Ovary (tissue), 9 donors: ENCODE data around the gene MKI67. TPM values are rescaled to one million over a fixed set of nuclear protein-coding genes. Genes with fewer than 3 reads are reported as not detected.

Experiments used
- DNase-seq, 5 donors: peaks; one replicate each; pipeline ENCODE4 v3.0.0-alpha.2; 2019 to 2020
- H3K27ac ChIP-seq, 2 donors: fragments of 200-600 bp; one replicate each; pipeline versions ENCODE4 v1.5.1 to v1.8.0; 2019 to 2022
- H3K27me3 ChIP-seq: fragments of 200-600 bp; one replicate; pipeline ENCODE4 v1.8.0; 2022
- H3K36me3 ChIP-seq: fragments of 200-600 bp; sonication (generic); one replicate; pipeline ENCODE4 v1.5.1; 2019
- H3K4me1 ChIP-seq: one replicate; pipeline ENCODE4 v1.8.1; 2013; ENCODE audit warnings: mild to moderate bottlenecking, moderate library complexity; ENCODE audit not compliant: insufficient read depth
- H3K4me3 ChIP-seq: fragments of 200-600 bp; sonication (generic); one replicate; pipeline ENCODE4 v1.5.1; 2017
- H3K9me3 ChIP-seq, 2 donors: fragments of 200-600 bp in 1 of 2; sonication (generic) in 1 of 2; one replicate each; pipeline versions ENCODE4 v1.5.1 to v1.8.1; 2013 to 2019; ENCODE audit warnings: mild to moderate bottlenecking in 1 of 2, moderate library complexity in 1 of 2
- CTCF ChIP-seq, 3 donors: fragments of 450-650 bp in 2 of 3; fragments of 200-600 bp in 1 of 3; IDR thresholded peaks; one replicate each; pipeline versions ENCODE4 v1.5.1 to v1.8.0; 2016 to 2022; ENCODE audit warnings: antibody characterized with exemption in 3 of 3, mild to moderate bottlenecking in 1 of 3
- EP300 ChIP-seq: sonication (generic); formaldehyde crosslinking; IDR thresholded peaks from one replicate; pipeline ENCODE4 v1.6.1; 2017; ENCODE audit warnings: antibody characterized with exemption
- POLR2A ChIP-seq: fragments of 450-650 bp; IDR thresholded peaks from one replicate; pipeline ENCODE4 v1.6.1; 2017; ENCODE audit warnings: antibody characterized with exemption, mild to moderate bottlenecking, moderate library complexity
- WGBS, 3 donors: extraction: QIAGEN DNeasy Blood & Tissue Kit in 1 of 3; methylation state at CpG; one replicate each; pipeline versions ENCODE4 v1.1.5 to v1.1.7; 2013 to 2017; 5-methylcytosine and 5-hydroxymethylcytosine counted together
- intact Hi-C, 4 donors: fragments of 100-400 bp; cut with DNase I; formaldehyde crosslinking; loops; one replicate each; pipeline versions ENCODE4 v1.11.0 to v1.15.1; 2022 to 2023
- polyA plus RNA-seq, 2 donors: library from polyadenylated mRNA; stranded (reverse); fragments of 200-250 nt in 1 of 2; fragments of 350-450 nt in 1 of 2; fragmentation: Illumina TruSeq in 1 of 2; extraction: RNeasy Lipid Tissue Mini Kit (QIAGEN cat#74804) in 1 of 2; gene quantifications; one replicate each; pipeline ENCODE4 v1.2.3, GENCODE V29; 2013 to 2014
- total RNA-seq, 7 donors: library from RNA; depleted of rRNA in 2 of 7; stranded (reverse); fragments of >200 nt in 2 of 7; fragmentation: NEBNext Ultra II Directional in 3 of 7; extraction: Animal tissue kit (Norgen Biotek cat#: 25700) in 3 of 7; gene quantifications; one replicate each; pipeline versions ENCODE4 v1.1.0 to v1.2.4, GENCODE V29; 2016 to 2023
- donor health status: DM: no; HTN: no; CAD: no; lungs with moderate emphysema.
- donor health status: DM: no; HTN: no; CAD: no.
- donor health status: Bipolar disorder and iron deficiency.
- donor health status: DM: yes; HTN: yes; CAD: no.
- donor health status: DM: no; HTN: no; CAD: no.
- donor health status: DM: yes; HTN: yes; CAD: no.

The MKI67 gene
- total and polyA plus RNA-seq, 9 donors: 0.10 to 3.6 (median 0.71) TPM; not detected in 1

GRCh38 chr10:128069351-128070051 lies 56.7 kb downstream of the MKI67 start:
- Histone ChIP-seq H3K27ac (no peak overlapping the region), H3K9me3 (no peaks in the 10 kb centered on the region), H3K36me3 (no peaks in the 10 kb centered on the region), H3K27me3 (no peaks in the 10 kb centered on the region), H3K4me3 (no peak overlapping the region), H3K4me1 (no peaks in the 10 kb centered on the region)
- intact Hi-C loops: loop anchor here in 1 of 4 donors (10.0 kb wide), 1 partner anchor 165 kb away; the partner anchor contains the start of gene PTPRE
- 32 to 35% (median 32%) methylated on average over 28 of the region's 28 CpGs for WGBS, 3 donors
- DNase-seq: peak; percentile 41 to 79 (median 76)
- TF ChIP-seq POLR2A (no peak), EP300 (no peak), CTCF (IDR thresholded peaks at IDR 0.05) (peak; percentile 49 to 59 (median 55))

GRCh38 chr10:128068398-128069285 lies 57.6 kb downstream of the MKI67 start:
- Histone ChIP-seq H3K36me3 (no peaks in the 10 kb centered on the region), H3K9me3 (no peaks in the 10 kb centered on the region), H3K4me3 (no peak overlapping the region), H3K4me1 (no peaks in the 10 kb centered on the region), H3K27ac (no peak overlapping the region), H3K27me3 (no peaks in the 10 kb centered on the region)
- WGBS, 3 donors: 90 to 92% (median 90%) methylated on average over 19 of the region's 19 CpGs
- TF ChIP-seq CTCF (IDR thresholded peaks at IDR 0.05): no peak
- no peak for TF ChIP-seq POLR2A
- TF ChIP-seq EP300: no peak
- DNase-seq: no peak
- intact Hi-C loops: no loop called here

GRCh38 chr10:128067691-128068397 lies 58.4 kb downstream of the MKI67 start:
- no peak overlapping the region for H3K27ac ChIP-seq
- no peaks in the 10 kb centered on the region for H3K4me1 ChIP-seq
- no peak overlapping the region for H3K4me3 ChIP-seq
- H3K9me3 ChIP-seq: no peaks in the 10 kb centered on the region
- H3K36me3 ChIP-seq: no peaks in the 10 kb centered on the region
- WGBS, 3 donors: 87 to 91% (median 91%) methylated on average over 25 of the region's 25 CpGs
- TF ChIP-seq POLR2A (no peak), CTCF (IDR thresholded peaks at IDR 0.05) (no peak), EP300 (no peak)
- H3K27me3 ChIP-seq: no peaks in the 10 kb centered on the region
- DNase-seq: no peak
- intact Hi-C loops: no loop called here

GRCh38 chr10:128066870-128067382 lies 59.3 kb downstream of the MKI67 start:
- no peaks in the 10 kb centered on the region for H3K9me3 ChIP-seq
- WGBS, 3 donors: 86 to 91% (median 90%) methylated on average over 13 of the region's 13 CpGs
- H3K27me3 ChIP-seq: no peaks in the 10 kb centered on the region
- no peaks in the 10 kb centered on the region for H3K4me1 ChIP-seq
- no peak overlapping the region for H3K4me3 ChIP-seq
- H3K27ac ChIP-seq: no peak overlapping the region
- no peak for DNase-seq
- no peak for TF ChIP-seq CTCF (IDR thresholded peaks at IDR 0.05)
- no peak for TF ChIP-seq POLR2A
- no peak for TF ChIP-seq EP300
- intact Hi-C loops: no loop called here
- no peaks in the 10 kb centered on the region for H3K36me3 ChIP-seq
